ENCODE measurements around the gene RANBP9.

- TF ChIP-seq REST (IDR thresholded peaks at IDR 0.05; ENCODE audit: insufficient read depth in 1 of 2, low read depth in 2 of 2, low read length in 2 of 2) = no peak
- TF ChIP-seq SIN3A (IDR thresholded peaks at IDR 0.05; ENCODE audit: borderline replicate concordance, insufficient read depth, low read length) = no peak
- no peak for TF ChIP-seq POLR2AphosphoS5 (IDR thresholded peaks at IDR 0.05; ENCODE audit: low read depth, low read length)
- TF ChIP-seq TAF1 (IDR thresholded peaks at IDR 0.05; ENCODE audit: borderline replicate concordance, insufficient read depth, low read length) = no peak; the same call in 1 of the 2 replicates
- no peak for TF ChIP-seq FOXP2 (optimal IDR thresholded peaks at IDR 0.05; ENCODE audit: borderline replicate concordance, extremely low read depth, extremely low read length, insufficient read depth)
Measured at GRCh38 chr6:13573669-13574110, 137.9 kb downstream of the RANBP9 start.

All from PFSK-1 (cell line).